AG10803 (cell line): ENCODE results near the gene PRKACG.

Experiments
- DNase-seq: peaks from one replicate; pipeline ENCODE4 v3.0.0; 2010; ENCODE audit warnings: low read depth
- H3K4me3 ChIP-seq: 2 replicates; pipeline ENCODE4 v1.5.1; 2011; ENCODE audit warnings: mild to moderate bottlenecking, low read length, control low read depth
- CTCF ChIP-seq: conservative IDR thresholded peaks from 2 replicates; pipeline ENCODE4 v1.5.1; 2011; ENCODE audit warnings: mild to moderate bottlenecking, low read length, control low read depth, inconsistent platforms

PRKACG gene

GRCh38 chr9:68983008-68983411 lies 30.9 kb downstream of the PRKACG start:
- no peak for TF ChIP-seq CTCF
- DNase-seq, result no peak
- no peak overlapping the region for H3K4me3 ChIP-seq

GRCh38 chr9:68981789-68982188 lies 32.1 kb downstream of the PRKACG start:
- TF ChIP-seq CTCF, result no peak

GRCh38 chr9:68980341-68980914 lies 33.5 kb downstream of the PRKACG start:
- no peak overlapping the region for H3K4me3 ChIP-seq
- no peak for TF ChIP-seq CTCF
- DNase-seq, result no peak

More at GRCh38 chr9:68981789-68982188, 32.1 kb downstream of the PRKACG start:
- no peak overlapping the region for H3K4me3 ChIP-seq
- no peak for DNase-seq

GRCh38 chr9:68979538-68980314 lies 34.2 kb downstream of the PRKACG start:
- no peak for TF ChIP-seq CTCF
- H3K4me3 ChIP-seq, result no peak overlapping the region
- DNase-seq, result no peak

GRCh38 chr9:68978501-68978900 lies 35.4 kb downstream of the PRKACG start:
- TF ChIP-seq CTCF, result no peak
- DNase-seq, result no peak

GRCh38 chr9:68978066-68978465 lies 35.8 kb downstream of the PRKACG start:
- TF ChIP-seq CTCF, result no peak
- H3K4me3 ChIP-seq, result no peak overlapping the region
- DNase-seq, result no peak

More at GRCh38 chr9:68978501-68978900, 35.4 kb downstream of the PRKACG start:
- H3K4me3 ChIP-seq, result no peak overlapping the region

- no peak for DNase-seq
- TF ChIP-seq CTCF, result no peak
- H3K4me3 ChIP-seq, result no peak overlapping the region
These were observed 38.4 kb downstream of the PRKACG start for GRCh38 chr9:68975365-68976043.
